C4-2B (cell line): ENCODE results near the gene CCL18.

Source experiments
- ZFX ChIP-seq: fragments of 450-650 bp; IDR thresholded peaks from 2 replicates; pipeline ENCODE4 v1.6.1; 2017
- TF ChIP-seq, protein P1 (sequence below): fragments of 450-650 bp; conservative IDR thresholded peaks from 2 replicates; pipeline ENCODE4 v1.5.1; 2017; ENCODE audit warnings: mild to moderate bottlenecking

DNA sequence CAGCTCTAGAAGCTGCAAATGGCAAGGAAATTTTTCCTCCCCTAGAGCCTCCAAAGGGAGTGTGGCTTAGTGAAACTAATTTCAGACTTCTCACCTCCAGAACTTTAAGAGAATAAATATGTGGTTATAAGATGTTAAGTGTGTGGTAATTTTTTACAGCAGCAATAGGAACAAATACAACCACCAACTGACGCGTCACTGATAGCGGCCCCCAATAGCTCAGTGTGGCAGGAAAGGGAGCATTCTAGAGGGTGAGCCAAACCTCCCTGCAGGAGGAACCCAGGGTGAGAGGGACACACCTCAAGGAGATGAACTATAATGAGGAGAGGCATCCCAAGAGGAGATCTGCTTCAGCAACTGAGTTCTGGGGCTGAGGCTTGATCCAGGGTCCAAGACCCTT is 43.6 kb downstream of the CCL18 start:
- TF ChIP-seq, protein P1, sequence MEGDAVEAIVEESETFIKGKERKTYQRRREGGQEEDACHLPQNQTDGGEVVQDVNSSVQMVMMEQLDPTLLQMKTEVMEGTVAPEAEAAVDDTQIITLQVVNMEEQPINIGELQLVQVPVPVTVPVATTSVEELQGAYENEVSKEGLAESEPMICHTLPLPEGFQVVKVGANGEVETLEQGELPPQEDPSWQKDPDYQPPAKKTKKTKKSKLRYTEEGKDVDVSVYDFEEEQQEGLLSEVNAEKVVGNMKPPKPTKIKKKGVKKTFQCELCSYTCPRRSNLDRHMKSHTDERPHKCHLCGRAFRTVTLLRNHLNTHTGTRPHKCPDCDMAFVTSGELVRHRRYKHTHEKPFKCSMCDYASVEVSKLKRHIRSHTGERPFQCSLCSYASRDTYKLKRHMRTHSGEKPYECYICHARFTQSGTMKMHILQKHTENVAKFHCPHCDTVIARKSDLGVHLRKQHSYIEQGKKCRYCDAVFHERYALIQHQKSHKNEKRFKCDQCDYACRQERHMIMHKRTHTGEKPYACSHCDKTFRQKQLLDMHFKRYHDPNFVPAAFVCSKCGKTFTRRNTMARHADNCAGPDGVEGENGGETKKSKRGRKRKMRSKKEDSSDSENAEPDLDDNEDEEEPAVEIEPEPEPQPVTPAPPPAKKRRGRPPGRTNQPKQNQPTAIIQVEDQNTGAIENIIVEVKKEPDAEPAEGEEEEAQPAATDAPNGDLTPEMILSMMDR: no peak
- TF ChIP-seq ZFX: no peak
